IPS-NIHi11 (cell line): Measurements from ENCODE around the gene NUDT16L1.
A peak's percentile ranks its signal among the peaks of the same experiment; 100 is the strongest.

Experiments used
- DNase-seq: peaks from one replicate; pipeline ENCODE4 v3.0.0; 2012; ENCODE audit warnings: mixed read lengths, low spot score

Gene NUDT16L1

DNA sequence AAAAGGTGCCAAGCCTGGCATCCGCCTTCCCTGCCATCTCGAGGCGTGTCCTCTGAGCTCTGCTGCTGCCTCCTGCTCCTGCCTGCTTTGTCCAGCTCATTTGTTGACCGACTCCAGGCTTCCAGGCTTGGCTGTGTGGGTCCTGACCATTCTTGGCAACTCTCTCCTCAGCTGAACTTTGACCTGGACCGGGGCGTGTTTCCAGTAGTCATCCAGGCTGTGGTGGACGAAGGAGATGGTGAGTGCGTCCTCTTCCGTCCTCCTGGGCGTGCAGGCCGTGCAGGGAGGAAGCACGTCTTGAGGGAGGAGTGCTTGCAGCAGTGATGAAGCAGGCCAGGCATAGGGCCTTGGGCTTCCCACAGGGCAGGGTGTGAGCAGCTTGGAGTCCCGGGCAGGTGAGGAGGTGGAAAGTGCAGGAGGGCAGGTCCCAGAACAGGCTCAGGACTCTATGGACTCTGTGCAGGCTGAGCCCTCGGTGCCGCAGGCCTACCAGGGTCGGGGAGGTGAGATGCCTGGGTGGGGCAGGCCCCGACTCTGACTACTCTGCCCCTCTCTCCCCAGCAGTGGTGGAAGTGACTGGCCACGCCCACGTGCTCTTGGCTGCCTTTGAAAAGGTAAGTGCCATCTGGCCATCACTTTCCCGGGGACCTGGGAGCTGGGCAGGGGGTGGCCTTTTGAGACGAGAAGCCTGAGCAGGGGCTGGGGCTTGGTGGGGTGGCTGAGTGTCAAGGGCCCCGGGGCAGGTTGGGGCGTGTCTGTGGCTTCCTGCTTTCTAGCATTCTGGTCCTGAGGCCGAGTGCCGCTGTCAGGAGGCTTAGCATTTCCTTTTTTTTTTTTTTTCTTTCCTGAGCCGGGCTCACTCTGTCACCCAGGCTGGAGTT, 28.6 kb upstream of the NUDT16L1 start:
- DNase-seq, result no peak

DNA sequence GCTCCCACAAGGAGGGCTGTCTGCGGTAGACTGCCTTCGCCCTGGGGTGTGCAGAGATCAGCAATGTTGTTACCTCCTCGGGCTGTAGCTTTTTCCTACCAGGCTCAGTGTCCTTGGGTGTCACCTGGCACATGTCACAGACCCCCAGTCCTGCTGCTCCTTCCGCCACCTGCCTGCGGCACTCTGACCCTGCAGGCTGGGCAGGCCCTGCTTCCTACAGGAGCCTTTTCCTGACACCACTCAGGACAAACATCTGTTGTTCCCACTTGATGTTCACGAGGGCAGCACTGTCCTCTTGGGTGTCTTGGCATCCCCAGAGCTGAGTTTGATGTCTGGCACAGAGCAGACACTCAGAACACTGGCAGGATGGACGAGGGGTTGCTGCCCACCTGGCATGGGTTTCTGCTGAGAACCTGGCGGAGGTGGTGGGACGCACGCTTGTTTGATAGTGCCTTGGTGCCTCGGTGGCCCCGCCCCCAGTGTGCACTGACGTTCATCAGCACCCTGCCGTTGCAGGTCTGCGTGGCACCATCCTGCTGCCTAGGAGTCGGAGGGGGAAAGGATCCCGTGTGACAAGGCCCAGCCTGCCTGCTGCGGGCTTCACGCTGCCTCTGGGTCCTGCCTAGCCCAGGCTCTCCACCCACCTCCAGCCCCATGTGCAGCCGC, 26.7 kb upstream of the NUDT16L1 start:
- no peak for DNase-seq

- DNase-seq, result no peak
Observed at GRCh38 chr16:4667203-4667963, 26.0 kb upstream of the NUDT16L1 start.

- DNase-seq, result no peak
Observed at GRCh38 chr16:4668313-4668960, 24.9 kb upstream of the NUDT16L1 start.

- no peak for DNase-seq
Observed at GRCh38 chr16:4673387-4674046, 19.8 kb upstream of the NUDT16L1 start.

DNA sequence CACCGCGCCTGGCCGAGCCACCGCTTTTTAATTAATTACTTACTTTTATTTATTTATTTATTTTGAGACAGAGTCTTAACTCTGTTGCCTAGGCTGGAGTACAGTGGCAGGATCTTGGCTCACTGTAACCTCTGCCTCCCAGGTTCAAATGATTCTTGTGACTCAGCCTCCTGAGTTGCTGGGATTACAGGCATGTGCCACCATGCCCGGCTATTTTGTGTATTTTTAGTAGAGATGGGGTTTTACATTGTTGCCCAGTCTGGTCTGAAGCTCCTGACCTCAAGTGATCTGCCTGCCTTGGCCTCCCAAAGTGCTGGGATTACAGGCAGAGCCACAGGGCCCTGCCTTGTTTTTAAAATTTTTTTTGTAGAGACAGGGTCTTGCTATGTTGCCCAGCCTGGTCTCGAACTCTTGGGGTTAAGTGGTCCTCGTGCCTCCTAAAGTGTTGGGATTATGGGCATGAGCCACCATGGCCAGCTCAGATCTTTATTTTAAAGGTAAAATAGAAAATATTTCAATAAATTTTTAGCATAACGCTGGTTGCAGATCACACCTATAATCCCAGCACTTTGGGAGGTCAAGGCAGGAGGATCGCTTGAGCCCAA, 18.3 kb upstream of the NUDT16L1 start:
- DNase-seq, result no peak

DNA sequence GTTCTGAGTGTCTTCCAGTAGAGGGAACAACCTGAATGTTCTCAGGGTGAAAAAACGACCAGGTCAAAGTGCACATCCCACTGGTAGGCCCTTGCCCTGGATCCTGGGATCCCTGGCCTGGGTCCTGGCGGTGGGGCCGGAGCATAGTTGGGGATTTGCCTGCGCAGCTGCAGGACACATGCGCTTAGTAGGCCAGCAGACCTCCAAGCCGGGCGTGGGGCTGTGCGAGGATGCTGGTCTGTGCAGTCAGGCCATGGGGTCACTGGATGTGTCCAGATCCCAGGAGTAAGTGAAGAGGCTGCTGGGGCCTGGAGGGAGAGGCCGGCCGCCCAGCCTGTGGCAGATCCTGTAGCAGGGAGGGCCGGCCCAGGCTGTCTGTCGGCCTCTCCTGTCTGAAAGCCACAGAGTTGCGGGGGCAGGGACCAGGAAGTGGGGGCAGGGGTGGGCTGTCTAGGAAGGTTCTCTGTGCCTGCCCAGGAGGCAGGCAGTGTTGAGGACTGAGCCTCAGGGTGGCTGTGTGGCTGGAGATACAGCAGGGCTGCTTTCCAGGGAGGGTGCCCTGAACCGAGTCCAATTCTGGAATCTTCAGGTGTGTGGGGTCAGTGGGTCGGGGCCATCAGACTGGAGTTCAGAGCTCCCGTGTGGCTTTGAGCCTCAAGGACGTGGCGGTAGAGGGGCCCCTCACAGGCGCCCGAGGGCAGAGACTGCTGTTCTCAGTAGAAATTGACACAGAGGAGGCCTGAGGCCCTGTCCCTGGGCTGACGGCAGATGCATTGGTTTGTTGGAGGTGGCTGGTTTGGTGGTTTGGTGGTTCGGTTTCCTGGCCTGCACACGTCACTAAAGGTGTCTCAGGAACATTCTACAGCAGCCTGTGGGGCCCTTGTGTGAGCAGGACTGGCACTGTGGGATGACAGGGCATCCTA, 17.2 kb upstream of the NUDT16L1 start:
- peak; percentile 60 for DNase-seq

DNA sequence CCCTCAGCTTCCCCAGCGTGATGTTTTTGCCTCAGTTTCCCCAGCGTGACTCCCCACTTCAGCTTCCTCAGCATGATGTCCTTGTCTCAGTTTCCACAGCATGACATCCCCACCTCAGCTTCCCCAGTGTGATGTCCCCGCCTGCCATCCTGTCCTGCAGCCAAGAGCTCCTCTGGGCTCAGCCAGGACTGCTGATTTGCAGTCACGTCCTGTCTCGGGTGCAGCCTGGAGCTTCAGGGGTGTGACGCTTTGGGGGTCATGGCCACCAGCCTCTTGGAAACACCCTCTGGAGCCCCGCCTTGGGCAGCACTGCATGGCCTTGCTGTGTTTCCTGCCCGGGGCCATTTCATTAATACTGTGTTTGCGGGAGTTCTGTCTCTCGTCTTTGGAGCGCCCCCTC, 16.5 kb upstream of the NUDT16L1 start:
- DNase-seq, result no peak

DNA sequence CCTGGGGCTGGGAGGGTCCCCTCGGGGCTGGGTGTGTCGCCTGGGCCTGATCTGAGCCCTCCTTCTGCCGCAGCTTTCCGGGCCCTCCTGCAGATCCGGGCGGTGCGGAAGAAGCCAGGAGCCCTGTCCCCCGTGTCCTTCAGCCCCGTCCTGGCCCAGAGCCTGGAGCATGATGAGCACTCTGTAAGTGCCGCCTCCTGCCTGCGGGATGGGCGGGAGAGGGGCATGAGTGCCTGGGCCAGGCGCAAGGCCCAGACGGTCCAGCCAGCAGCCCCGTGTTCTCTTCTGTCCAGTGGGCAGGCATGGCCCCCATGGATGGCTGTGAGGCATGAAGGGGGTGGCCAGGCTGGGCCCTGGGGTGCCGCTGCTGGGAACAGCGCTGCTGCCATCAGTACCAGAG, 16.0 kb upstream of the NUDT16L1 start:
- DNase-seq, result no peak

DNA sequence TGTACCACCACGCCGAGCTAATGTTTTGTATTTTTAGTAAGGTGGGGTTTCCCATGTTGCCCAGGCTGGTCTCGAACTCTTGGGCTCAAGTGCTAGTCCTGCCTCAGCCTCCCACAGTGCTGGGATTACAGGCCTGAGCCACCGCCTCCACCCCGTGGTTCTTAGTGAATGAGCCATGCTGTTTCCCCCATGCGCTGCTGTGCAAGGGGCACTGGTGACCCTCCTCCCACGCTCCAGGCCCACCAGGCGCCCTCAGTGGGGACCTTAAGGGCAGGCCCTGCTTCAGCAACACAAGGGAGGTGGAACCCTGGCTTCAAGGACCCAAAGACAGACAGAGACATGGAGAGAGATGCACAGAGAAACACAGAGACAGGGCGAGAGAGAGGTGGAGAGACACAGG, 15.4 kb upstream of the NUDT16L1 start:
- no peak for DNase-seq

DNA sequence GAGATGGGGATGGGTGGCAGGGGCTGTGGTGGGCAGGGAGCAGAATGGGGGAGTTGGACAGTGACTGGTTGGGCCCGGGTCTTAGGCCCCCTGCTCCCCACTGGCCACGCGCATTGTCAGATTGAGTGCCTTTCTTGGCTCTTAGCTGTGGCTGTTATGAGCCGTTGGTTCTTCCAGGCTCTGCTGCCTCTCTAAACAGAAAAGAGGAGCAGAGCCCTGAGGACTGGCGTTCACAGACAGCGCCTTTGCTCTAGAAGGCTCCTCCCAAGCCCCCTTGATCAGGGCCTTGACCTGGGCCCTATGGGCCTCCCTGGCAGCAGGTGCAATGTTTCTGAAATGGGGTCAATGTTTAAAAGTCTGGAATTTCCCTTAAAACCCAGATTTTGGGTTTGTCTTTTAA, 14.8 kb upstream of the NUDT16L1 start:
- DNase-seq, result no peak

DNA sequence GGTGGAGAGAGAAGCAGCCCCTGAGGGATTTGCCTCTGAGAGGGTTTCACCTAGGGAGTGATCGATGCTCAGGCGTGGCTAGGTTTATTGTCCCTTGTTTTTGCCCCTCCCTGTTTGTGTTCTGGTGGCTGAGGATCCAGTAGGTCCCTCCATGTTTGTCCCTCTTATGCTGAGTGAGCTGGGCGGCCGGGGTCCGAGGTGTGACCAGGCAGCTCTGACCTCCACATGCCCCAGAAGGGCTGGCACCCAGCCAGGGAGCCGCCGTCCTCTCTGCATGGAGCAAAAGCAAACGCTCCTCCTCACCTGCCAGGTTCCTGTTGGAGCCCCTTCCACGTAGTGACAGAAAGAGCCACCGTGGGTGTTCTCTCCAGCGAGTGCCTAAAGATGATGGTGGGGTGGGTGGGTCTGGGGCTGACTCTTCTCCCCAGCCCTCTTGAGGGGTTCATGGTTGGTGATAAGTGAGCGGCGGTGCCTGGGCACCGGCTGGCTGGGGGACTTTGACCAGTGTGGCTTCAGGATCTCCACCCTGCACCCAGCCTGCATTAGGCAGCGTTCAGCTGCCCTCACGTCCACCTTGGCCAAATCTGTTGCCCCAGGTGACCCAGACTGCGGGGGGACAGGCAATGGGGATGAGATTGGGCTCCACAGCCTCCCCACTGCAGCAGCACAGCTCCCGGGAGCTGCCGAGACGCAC, 14.1 kb upstream of the NUDT16L1 start:
- no peak for DNase-seq

- no peak for DNase-seq
Observed at GRCh38 chr16:4679850-4680636, 13.3 kb upstream of the NUDT16L1 start.

DNA sequence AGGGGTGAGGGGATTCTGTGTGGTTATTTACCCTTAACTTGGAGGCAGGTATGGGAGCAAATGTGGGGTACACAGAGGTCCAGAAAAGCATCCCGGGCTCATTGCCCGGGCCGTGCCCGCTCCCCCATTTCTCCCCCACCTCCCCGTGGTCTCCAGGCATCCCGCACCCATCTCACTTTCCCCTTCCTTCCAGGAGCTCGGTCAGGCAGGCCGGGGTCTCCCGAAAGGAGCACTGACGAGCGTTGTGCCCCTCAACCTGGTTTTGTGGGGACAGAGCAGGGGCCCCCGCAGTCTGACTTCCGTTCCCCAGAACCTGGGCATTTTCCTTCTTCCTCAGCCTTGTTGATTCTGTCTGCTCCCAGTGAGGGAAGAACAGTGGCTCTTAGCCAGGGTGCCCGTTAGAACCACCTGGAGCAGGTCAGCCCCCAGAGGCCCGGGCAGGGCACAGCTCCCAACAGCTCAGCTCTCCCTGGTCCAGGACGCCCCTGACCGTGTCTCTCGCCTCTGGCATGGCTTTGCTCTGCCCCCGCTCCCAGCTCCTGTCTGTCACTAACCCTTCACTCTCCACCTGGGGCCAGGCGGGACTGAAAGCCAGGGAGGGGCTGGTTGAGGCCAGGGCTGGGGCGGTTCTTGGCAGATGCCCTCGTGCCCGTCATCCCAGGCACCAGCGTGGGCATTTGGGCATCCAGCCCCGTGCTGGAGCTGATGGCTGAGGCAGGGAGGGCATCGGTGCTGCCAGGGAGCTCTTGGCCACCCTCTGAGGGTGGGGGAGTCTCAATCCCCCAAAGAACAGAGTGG, 12.5 kb upstream of the NUDT16L1 start:
- no peak for DNase-seq

- DNase-seq, result no peak
Observed at GRCh38 chr16:4681471-4682083, 11.8 kb upstream of the NUDT16L1 start.

DNA sequence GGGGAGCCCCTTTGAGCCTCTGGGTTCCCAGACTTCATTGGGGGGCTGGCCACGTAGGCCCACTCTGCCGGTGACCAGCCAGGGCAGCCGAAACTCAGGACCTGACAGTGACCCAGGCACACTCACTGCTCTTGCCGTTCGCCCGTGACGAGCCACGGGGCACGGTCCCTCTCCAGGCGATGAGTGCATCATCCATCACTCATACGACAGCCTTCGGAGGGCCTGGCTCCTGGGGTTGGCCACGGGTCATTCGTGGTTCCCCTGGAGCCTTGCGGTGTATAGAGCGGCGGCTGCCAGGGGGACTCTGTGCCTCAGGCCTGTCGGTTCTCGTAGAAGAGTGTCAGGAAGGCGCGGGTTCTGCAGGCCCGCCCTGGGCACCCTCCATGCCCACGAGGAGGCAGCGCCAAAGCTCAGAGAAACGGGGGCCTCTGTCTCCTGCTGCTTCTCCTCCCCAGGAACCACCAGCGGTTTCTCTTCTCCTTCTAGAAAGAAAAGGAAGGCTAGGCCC, 11.2 kb upstream of the NUDT16L1 start:
- no peak for DNase-seq

DNA sequence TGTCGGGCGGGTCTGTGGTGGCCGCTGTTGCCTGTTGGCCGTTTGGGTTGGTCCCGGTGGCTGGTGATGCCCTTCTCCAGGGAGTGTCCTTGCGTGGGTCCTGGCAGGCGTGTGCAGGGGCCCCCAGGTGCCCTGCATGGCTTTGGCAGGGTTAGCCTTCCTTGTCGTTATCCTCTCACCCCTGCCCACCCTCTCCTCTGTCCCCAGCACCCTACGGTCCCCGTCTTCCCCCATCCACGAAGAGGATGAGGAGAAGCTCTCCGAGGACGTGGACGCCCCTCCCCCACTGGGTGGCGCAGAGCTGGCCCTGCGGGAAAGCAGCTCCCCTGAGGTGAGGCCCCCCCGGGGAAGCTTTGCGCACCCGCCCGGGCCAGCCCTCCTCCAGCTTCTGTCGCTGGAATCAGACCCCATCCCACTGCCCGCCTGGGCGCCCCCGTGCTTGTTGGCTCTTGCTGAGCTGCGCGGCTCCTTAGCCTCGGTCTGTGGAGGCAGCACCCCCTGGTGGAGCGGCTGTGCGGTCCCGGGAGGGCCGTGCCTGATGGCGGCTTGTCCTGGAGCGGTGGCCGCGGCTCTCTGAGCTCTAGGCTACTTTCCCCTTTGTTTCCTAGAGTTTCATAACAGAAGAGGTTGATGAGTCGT, 10.6 kb upstream of the NUDT16L1 start:
- DNase-seq, result peak; percentile 97
